HepG2 (cell line): ENCODE data around the gene MPP7. TPM values are rescaled to one million over a fixed set of nuclear protein-coding genes. Genes with fewer than 3 reads are reported as not detected.

Source experiments
- ATAC-seq: fragments of 200-7000 bp; cut with Tn5 transposase; 3 replicates; pipeline ENCODE4 v1.9.1; 2020; ENCODE audit warnings: mild to moderate bottlenecking, moderate library complexity
- BruUV-seq: library from RNA; stranded (reverse); fragments of 400-500 nt; replicated peaks from 2 replicates; lab custom pipeline; 2021; lab: Mats Ljungman, UMichigan
- CTCF ChIA-PET: fragments of 300-600 bp; formaldehyde crosslinking; extraction: SDS; loops from one replicate; lab custom pipeline; 2021; ENCODE audit warnings: low total read pairs, inconsistent platforms, low intra/inter-chr PET ratio; lab: Yijun Ruan, JAX
- POLR2A ChIA-PET: fragments of 350-600 bp; sonication (Branson Sonifier 250); formaldehyde crosslinking; loops from one replicate; lab custom pipeline; 2020; ENCODE audit warnings: antibody characterized with exemption, inconsistent platforms; lab: Yijun Ruan, JAX
- DNase-seq: peaks from one replicate; pipeline ENCODE4 v3.0.0-alpha.2; 2015; ENCODE audit warnings: low spot score
- FAIRE-seq: peaks from 3 replicates; lab custom pipeline; 2011; peaks lifted over from hg19 to GRCh38; lab: Jason Lieb, UNC
- H2AFZ ChIP-seq: one replicate; pipeline ENCODE4 v1.6.1; 2011; ENCODE audit warnings: low read length, inconsistent platforms
- H3K27ac ChIP-seq: fragments of 300-600 bp; 3 replicates; pipeline ENCODE4 v1.8.0; 2011; ENCODE audit warnings: mixed run types, mild to moderate bottlenecking, mixed read lengths, low read length, inconsistent platforms; ENCODE audit not compliant: insufficient read depth; ENCODE audit errors: extremely low read length
- H3K27me3 ChIP-seq, 2 experiments: fragments of 200-600 bp in 1 of 2; 2 replicates in 1 of 2; 3 replicates in 1 of 2; pipeline versions ENCODE4 v1.6.0 to v1.8.0; 2011; ENCODE audit warnings: low read length in 2 of 2, mild to moderate bottlenecking in 2 of 2, moderate library complexity in 2 of 2, inconsistent platforms in 1 of 2; ENCODE audit not compliant: insufficient read depth in 2 of 2, control insufficient read depth in 1 of 2
- H3K36me3 ChIP-seq, 2 experiments: fragments of 200-600 bp in 1 of 2; replicated peaks in 1 of 2; 2 replicates in 1 of 2; 3 replicates in 1 of 2; pipeline versions ENCODE4 v1.5.1 to v1.8.0; 2011; ENCODE audit warnings: low read length in 2 of 2, inconsistent platforms in 1 of 2; ENCODE audit not compliant: insufficient read depth in 2 of 2, control insufficient read depth in 1 of 2
- H3K4me1 ChIP-seq: 2 replicates; pipeline ENCODE4 v1.5.1; 2012; ENCODE audit warnings: low read length, inconsistent platforms; ENCODE audit not compliant: insufficient read depth
- H3K4me2 ChIP-seq: 2 replicates; pipeline ENCODE4 v1.6.0; 2011; ENCODE audit warnings: low read depth, low read length, inconsistent platforms
- H3K4me3 ChIP-seq, 3 experiments: fragments of 200-600 bp in 1 of 3; sonication (generic), shearing (Covaris generic) in 1 of 3; replicated peaks in 1 of 3; 2 replicates each; pipeline ENCODE4 v1.5.1; 2011 to 2016; ENCODE audit warnings: low read length in 3 of 3, inconsistent platforms in 2 of 3, low read depth in 2 of 3, mild to moderate bottlenecking in 2 of 3, control low read depth in 1 of 3, mixed read lengths in 1 of 3; ENCODE audit not compliant: insufficient read depth in 1 of 3
- H3K79me2 ChIP-seq: one replicate; pipeline ENCODE4 v1.6.1; 2011; ENCODE audit warnings: low read length, inconsistent platforms; ENCODE audit not compliant: insufficient read depth
- H3K9ac ChIP-seq: 2 replicates; pipeline ENCODE4 v1.6.0; 2011; ENCODE audit warnings: mild to moderate bottlenecking, low read depth, low read length, inconsistent platforms; ENCODE audit not compliant: insufficient read depth
- H3K9me3 ChIP-seq: 2 replicates; pipeline ENCODE4 v1.5.1; 2012; ENCODE audit warnings: mild to moderate bottlenecking, low read length
- H4K20me1 ChIP-seq: 2 replicates; pipeline ENCODE4 v1.6.0; 2011; ENCODE audit warnings: inconsistent platforms, mild to moderate bottlenecking, low read length, moderate library complexity; ENCODE audit not compliant: insufficient read depth
- FOXK1 ChIP-seq: sonication (generic); formaldehyde crosslinking; IDR thresholded peaks from 2 replicates; pipeline ENCODE4 v1.4.0; 2020; ENCODE audit warnings: low read depth, missing genetic modification reagents, borderline replicate concordance
- GATAD1 ChIP-seq: IDR thresholded peaks from 2 replicates; pipeline ENCODE4 v1.6.1; 2016; ENCODE audit warnings: missing genetic modification reagents, missing compliant biosample characterization
- KLF16 ChIP-seq, 2 experiments: sonication (generic) in 1 of 2; formaldehyde crosslinking in 1 of 2; IDR thresholded peaks; 2 replicates each; pipeline versions ENCODE4 v1.6.1 to v1.8.0; 2016 to 2023; ENCODE audit warnings: missing genetic modification reagents in 2 of 2, missing compliant biosample characterization in 1 of 2
- SALL2 ChIP-seq: sonication (generic); formaldehyde crosslinking; IDR thresholded peaks from 2 replicates; pipeline ENCODE4 v1.8.1; 2023; ENCODE audit warnings: mild to moderate bottlenecking, missing genetic modification reagents, inconsistent platforms
- TEAD2 ChIP-seq: sonication (generic); formaldehyde crosslinking; IDR thresholded peaks from 2 replicates; pipeline ENCODE4 v1.9.0; 2021; ENCODE audit warnings: missing genetic modification reagents
- ZNF441 ChIP-seq: sonication (generic); formaldehyde crosslinking; IDR thresholded peaks from 2 replicates; pipeline ENCODE4 v1.7.0; 2021; ENCODE audit warnings: missing genetic modification reagents, borderline replicate concordance
- ZNF629 ChIP-seq: sonication (generic); formaldehyde crosslinking; conservative IDR thresholded peaks from 2 replicates; pipeline ENCODE4 v1.5.0; 2020; ENCODE audit warnings: missing genetic modification reagents
- WGBS: methylation state at CpG from one replicate; pipeline ENCODE4 v1.1.6; 2017; ENCODE audit warnings: low lambda C conversion rate; 5-methylcytosine and 5-hydroxymethylcytosine counted together
- in situ Hi-C: cut with HindIII; loops from 2 replicates; pipeline ENCODE4 v1.10.0; 2017; ENCODE audit warnings: low pct_unique_long_range_greater_than_20kb; ENCODE audit not compliant: extremely low pct_ligation_motif_present
- intact Hi-C: fragments of 100-400 bp; cut with micrococcal nuclease; formaldehyde crosslinking; loops from one replicate; pipeline ENCODE4 v1.10.0; 2022; ENCODE audit not compliant: unreplicated experiment
- polyA plus RNA-seq, 8 experiments: library from polyadenylated mRNA; depleted of rRNA in 3 of 8; stranded (reverse) in 7 of 8; unstranded in 1 of 8; fragments of >200 nt; fragmentation: Illumina TruSeq in 4 of 8; extraction: Trizol in 4 of 8; gene quantifications; 2 replicates each; pipeline versions ENCODE4 v1.2.1 to v1.2.3, GENCODE V29; 2011 to 2016; ENCODE audit warnings: low read depth in 4 of 8, missing spikeins in 1 of 8, mixed read lengths in 1 of 8; ENCODE audit not compliant: insufficient read depth in 1 of 8
- total RNA-seq, 5 experiments: library from RNA; depleted of rRNA; stranded (reverse); fragments of >200 nt; fragmentation: Illumina TruSeq; extraction: Trizol; gene quantifications; 2 replicates each; pipeline ENCODE4 v1.2.3, GENCODE V29; 2016; ENCODE audit warnings: low read depth in 1 of 5

Gene MPP7
- total and polyA plus RNA-seq, 2 of the 13 experiments (the other 11 are each of a cell fraction or from before 2014, with no cell fraction given) = 6.8 to 16.4 TPM

DNA sequence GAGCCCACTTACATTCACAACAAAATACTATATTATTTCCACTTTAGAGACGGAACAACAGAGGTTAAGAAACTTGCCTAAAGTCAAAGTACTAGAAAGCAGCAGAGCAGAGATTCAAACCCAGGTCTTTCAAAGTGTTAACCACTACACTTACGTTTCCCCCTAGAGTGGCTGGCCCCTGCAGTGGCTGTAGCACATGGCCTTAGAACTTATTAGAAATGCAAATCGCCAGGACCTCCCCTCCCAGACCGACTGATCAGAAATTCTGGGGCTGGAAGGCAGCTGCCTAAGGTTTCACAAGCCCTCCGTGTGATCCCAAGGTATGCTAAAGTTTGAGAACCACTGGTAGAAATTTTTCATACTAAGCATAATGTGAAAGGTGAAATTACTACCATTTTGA is 8.1 kb downstream of the MPP7 start:
- no peak overlapping the region for H3K4me2 ChIP-seq
- in situ Hi-C loops (no loop called here), intact Hi-C loops (no loop called here)
- ChIA-PET POLR2A (no interaction called here), CTCF (no interaction called here)
- no peak overlapping the region for H2AFZ ChIP-seq
- H3K9me3 ChIP-seq = no peaks in the 10 kb centered on the region
- peaks cover 34% of the 10 kb centered on the region for H3K79me2 ChIP-seq
- DNase-seq (no peak), FAIRE-seq (no peak), ATAC-seq (no peak)
- H3K27me3 ChIP-seq = no peaks in the 10 kb centered on the region
- H3K4me1 ChIP-seq = peaks cover 29% of the 10 kb centered on the region
- TF ChIP-seq GATAD1 (no peak), FOXK1 (CRISPR knock-in tag) (no peak), SALL2 (CRISPR knock-in tag) (no peak), ZNF629 (CRISPR knock-in tag) (0 out of 2 replicates have a peak, but pooled peaks have one; percentile 13)
- H4K20me1 ChIP-seq = no peaks in the 10 kb centered on the region
- H3K9ac ChIP-seq = no peak overlapping the region
- no peak overlapping the region for H3K4me3 ChIP-seq
- no peaks in the 10 kb centered on the region for H3K36me3 ChIP-seq
- no TSS peak for BruUV-seq
- H3K27ac ChIP-seq = no peak overlapping the region
- WGBS = 92% methylated on average over 5 of the region's 5 CpGs

DNA sequence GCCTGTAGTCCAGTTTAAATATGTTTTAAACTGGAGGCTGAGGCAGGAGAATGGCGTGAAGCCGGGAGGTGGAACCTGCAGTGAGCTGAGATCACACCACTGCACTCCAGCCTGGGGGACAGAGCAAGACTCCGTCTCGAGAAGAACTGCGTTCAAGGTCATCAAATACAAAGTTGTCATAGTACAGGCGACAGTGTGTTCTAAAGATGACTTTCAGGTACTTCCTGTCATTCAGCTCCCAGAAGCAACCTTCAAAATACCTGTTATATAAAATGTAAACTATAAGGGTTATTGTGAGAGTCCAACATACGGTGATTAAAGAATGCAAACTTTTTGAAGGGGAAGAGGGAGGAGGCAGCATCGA is 8.7 kb downstream of the MPP7 start:
- DNase-seq = no peak
- H3K79me2 ChIP-seq = peaks cover 38% of the 10 kb centered on the region
- no peak overlapping the region for H2AFZ ChIP-seq
- H3K27me3 ChIP-seq = no peaks in the 10 kb centered on the region
- H4K20me1 ChIP-seq = no peaks in the 10 kb centered on the region
- peaks cover 29% of the 10 kb centered on the region for H3K4me1 ChIP-seq
- no peak for ATAC-seq
- H3K4me2 ChIP-seq = no peak overlapping the region
- 69% methylated on average over 8 of the region's 8 CpGs for WGBS
- POLR2A ChIA-PET = no interaction called here
- FAIRE-seq = no peak
- H3K4me3 ChIP-seq = no peak overlapping the region
- CTCF ChIA-PET = no interaction called here
- no peaks in the 10 kb centered on the region for H3K36me3 ChIP-seq
- no peak for TF ChIP-seq TEAD2
- peak; percentile 55; the same call in 1 of the 2 replicates for TF ChIP-seq ZNF441 (CRISPR knock-in tag)
- TF ChIP-seq KLF16 (CRISPR knock-in tag; IDR thresholded peaks at IDR 0.05) = no peak
- in situ Hi-C loops (no loop called here), intact Hi-C loops (no loop called here)
- BruUV-seq = no TSS peak
- H3K9me3 ChIP-seq = no peaks in the 10 kb centered on the region
- no peak overlapping the region for H3K27ac ChIP-seq
- H3K9ac ChIP-seq = no peak overlapping the region
